DMS79 (cell line): ENCODE data around the gene HMG20A.
A peak's percentile ranks its signal among the peaks of the same experiment; 100 is the strongest.

Experiments
- DNase-seq: peaks from one replicate; lab custom pipeline; 2025; lab: John Stamatoyannopoulos, UW

HMG20A gene

DNA sequence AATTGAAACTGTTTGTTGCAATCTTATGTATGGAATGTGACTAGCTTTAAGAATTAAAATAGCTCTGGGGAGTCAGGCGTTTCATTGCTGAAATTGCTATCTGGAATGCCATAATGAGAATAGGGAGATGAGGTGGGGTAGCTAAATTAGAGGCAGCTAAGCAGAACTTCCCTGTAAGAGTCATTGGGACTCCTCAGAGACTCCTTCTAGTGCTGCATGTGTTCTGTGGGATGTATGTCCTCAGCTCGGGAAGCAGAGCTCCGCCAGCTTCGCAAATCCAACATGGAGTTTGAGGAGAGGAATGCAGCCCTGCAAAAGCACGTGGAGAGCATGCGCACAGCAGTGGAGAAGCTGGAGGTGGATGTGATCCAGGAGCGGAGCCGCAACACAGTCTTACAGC lies 57.4 kb downstream of the HMG20A start:
- no peak for DNase-seq

DNA sequence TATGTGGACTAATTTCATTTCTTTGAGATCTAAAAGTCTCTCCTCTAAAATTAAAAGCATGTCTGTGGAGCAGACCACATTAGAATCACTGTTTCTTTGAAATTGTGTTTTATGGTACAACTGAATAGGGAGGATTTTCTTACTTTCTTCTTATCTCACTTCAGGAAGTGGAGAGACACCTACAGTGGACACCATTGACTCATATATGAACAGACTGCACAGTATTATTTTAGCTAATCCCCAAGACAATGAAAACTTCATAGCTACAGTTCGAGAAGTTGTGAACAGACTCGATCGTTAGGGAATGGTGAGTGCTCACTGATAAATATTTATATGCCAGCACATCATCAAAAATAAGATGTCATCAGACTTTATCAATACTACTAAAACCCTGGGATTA lies 58.3 kb downstream of the HMG20A start:
- no peak for DNase-seq

DNA sequence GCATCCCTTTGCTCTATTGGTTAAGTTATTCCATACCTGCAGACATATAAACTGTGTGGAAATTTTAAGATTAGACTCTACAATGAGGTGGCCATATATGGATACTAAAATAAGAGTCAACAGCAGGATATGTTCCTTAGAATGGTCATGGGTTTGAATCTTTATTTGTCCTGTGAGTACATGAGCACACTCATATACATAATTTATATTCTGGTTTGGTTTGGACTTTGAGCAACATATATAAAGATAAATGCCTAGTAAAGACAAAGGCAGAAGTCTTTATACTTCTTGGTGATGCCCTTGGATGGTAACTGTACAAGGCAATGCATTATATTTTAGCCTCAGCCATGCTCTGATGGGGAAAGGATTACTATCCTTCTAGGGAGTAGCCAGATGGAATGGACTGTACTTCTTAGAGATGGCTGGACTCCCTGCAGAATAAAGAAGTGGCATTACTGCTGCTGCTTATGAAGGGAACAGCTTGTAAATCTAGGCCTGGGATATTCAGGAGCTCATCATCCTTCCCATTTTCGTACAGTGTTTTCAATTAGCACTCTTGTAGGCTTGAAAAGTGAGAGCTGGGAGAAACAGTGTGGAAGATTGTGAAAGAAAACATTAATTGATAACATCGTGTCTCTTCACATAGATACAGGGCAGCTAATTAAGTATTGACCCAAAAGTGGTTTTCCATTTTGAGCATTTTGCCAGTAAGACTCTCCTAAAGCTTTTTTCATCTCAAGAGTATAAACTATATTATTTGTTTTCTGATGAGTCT lies 60.4 kb downstream of the HMG20A start:
- DNase-seq = no peak

DNA sequence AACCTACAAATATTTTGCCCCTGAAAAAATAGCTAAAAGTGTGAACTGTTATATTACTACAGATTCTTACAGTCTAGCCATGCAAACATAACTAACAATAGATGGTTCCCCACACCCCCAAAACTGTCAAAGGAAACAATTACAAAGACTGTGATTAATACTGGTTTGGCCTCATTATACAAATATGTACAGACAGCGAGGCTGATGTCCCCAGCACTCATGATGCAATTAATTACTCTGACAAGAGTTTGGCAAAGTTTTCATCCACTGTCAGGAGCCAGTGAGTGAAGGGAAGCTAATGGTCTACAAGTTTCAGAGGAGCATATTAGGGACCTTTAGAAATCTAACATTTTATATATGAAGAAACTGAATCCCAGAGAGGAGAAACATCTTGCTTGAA lies 61.0 kb downstream of the HMG20A start:
- no peak for DNase-seq

DNA sequence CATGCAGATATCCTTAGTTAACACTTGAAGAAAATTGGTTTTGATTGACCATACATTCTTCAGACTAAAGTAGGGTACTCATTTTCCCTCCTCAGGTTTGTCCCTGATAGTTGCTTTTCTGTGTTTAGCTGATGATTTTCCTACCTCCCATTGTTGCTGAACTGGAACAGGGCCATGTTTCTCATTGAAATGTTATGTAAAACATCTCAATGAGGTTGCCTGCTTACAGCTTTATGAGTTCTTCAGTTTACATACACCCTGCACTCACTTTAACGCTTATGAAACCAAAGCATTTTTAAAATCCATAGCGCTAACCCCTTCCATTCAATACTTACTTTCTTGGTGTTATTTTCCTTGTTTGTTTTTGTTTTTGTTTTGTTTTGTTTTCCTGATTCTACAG lies 61.9 kb downstream of the HMG20A start:
- DNase-seq = peak; percentile 7

DNA sequence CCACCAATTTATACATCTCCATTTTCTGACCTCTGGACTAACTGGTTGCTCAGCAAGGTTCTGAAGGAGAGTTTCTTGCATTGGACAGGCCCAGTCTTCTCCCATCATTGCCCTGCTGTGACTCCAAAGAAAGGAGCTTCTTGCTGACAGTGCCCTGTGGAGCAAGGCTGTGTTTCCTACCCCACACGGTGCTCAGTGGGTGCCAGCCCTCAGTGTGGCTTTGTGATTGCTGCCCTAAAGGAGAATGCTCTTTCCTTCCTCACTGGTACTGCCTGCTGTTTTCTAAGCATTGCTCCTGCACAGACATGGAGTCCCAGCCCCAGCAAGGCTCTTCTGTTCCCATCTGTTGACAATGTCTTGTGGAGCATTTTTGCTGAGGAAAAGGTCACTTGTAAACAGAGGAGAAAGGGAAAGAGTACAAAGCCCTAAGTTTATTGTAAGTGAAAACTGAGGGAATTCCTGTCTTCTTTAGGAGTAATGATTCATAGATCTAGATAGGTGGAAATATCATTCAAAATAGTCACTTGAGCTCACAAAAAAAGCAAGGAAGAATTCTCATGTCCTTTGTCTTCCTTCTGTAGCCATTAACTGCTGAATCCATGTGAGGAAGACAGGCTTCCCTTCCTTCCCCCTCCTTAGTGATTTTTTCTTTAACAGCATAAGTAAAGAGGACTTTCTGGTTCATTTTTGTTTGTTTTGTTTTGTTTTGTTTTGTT lies 62.9 kb downstream of the HMG20A start:
- DNase-seq = no peak

DNA sequence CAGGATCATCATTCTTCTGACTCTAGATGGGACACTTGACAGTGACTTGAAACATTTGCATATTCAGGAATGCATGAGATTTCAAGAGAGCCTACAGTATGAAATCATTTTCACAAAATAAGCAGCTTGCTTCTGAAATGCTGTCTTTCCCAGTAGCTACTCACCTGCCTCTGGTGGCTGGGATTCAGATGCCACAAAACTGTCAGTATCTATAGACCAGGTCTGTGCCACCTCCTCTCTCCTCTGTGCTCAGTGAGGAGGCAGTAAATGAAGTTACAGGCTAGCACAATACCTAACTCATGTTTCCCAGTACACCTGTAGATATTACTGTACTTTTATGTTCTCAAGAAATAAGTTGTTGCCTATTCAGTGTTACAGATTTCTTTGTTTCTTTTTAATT lies 64.3 kb downstream of the HMG20A start:
- no peak for DNase-seq

DNA sequence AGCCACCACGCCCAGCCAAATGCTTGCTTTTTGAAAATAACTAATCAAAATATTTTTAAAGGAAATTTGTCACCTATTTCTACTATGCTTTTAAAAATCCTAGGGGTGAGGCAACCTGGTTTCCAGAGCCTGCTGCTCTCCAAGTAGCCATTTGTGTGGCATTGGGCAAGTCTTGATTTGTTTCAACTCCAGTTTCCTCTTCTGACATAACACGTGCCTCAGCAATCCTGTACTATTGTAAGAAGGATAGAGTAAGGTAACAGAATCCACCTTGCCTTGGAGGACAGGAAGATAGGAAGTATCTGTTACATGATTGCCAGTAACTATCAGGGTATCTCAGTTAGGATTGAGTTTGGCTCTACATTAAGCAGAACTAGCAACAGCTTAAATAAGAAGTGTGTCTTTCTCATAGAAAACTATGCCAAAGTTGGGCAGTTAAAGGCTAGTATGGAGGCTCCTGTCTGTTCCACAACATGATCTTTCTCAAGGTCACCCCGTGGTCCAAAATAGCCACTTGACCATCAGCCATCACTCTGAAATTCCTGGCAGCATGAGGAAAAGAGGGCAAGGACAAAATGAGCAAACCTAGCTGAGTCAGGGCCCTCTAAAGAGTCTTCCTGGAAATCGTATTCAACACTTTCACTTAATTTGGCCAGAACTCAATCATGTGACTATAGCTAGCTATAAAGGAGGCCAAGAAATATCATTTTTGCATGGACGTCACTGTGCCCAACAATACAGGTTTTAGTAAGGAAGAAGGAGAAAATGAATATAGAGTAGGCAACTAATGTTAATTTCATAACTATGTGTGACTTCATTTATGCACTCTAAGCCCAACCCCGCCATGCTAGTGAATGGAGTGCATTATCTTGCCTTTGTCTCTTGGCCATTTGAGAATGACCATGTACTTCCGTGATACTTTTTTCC lies 66.1 kb downstream of the HMG20A start:
- DNase-seq = no peak

DNA sequence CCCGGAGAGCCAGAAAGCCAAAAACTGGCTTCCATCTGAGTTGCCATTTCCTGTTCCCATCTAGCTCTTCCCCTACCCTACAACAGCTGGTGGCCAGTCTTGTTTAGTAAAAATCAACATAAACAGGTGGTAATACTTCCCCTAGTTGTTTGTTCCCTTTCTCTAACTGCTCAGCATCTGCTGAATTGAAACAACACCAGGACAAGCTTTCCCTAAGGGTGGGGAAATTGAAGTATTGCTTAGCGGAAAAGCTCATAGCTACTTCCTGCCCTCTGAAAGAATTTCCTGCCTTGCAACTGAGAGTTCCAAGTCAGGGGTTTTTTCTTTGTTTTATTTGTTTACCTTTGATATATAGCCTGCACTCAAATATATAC lies 66.8 kb downstream of the HMG20A start:
- DNase-seq = no peak

DNA sequence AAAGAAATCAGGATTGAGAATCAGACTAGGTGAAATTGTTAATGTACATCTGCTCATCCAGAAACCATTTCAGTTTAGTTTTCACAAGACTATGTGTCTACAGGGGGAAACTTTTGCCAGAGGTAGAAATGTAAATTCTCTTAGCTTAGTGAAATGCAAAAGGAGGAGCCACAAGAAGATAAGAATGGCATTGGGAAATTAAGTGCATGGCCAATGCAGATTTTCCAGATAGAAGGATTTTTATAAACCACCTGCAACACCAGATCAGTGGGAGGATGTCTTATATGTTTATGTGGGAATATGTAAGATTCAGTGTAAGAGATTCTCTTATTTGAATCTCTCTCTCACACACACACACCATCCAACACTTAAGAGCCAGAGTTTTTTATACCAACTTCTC lies 67.2 kb downstream of the HMG20A start:
- DNase-seq = no peak

DNA sequence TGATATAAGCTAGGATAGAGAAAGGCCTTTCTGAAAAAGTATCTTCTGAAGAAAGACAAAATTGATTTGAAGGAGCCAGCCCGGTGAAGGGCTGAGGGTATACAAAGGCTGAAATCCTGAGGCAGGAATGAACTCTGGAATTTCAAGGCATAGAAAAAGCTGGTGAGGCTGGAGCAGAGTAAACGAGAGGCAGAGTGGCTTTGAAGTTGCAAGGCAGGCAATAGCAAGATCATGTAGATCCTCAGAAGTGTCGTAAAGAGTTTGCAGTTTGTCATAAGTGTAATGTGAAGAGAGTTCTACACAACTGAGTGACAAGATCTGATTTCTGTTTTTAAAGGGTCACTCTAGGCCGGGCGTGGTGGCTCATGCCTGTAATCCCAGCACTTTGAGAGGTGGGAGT lies 69.0 kb downstream of the HMG20A start:
- no peak for DNase-seq

DNA sequence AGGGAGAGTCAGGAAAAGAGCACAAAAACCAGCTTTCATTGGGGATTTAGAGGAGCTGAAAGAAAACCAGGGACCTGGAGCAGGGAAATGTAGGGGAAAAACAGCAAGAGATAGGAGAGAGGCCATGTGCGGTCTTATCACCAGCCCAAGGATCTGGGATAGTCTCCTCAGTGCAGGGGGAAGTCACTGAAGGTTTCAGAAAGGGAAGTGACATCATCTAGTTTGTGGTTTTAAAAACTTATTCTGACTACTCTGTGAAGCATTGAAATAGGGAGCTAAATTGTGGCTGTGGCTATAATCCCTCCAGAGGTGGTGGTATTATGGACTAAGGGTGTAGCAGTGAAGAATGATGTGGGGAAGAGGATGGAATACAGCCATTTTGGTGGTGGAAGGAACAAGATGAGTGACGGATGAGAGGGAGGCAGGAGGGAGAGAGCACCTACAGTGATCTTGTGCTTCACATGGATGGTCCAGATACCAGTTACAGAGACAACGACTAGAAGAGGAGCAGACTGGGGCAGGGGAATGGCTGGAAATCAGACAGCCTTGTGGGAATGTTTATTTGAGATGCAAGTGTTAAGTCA lies 72.7 kb downstream of the HMG20A start:
- DNase-seq = no peak

DNA sequence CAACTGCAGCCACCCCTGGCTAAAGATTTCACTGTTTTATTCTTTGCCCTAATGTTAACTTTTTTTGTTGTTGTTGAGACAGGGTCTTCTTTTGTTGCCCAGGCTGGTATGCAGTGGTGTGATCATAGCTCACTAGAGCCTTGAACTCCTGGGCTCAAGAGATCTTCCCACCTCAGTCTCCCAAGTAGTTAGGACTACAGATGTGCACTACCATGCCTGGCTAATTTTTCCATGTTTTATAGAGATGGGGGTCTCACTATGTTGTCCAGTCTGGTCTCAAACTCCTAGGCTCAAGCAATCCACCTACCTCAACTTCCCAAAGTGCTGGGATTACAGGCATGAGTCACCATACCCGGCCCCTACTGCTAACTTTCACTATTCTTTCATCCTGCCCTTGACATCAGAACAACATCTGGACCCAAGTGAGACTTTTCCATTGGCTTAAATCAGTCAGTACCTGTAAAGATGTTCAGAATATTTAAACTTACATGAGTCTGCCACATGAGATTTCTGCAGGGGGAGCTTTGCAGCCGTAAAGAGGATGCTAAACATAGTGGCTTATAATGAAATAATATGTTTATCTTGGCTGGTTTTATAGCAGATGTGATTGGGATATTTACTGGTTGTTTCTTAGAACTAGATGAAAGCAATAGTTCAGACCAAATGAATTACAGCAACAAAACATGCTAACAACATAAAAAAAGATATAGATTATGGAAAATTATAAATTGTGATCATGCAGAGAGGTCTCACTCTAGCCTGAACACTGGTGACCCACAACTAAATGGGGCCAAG lies 73.6 kb downstream of the HMG20A start:
- DNase-seq = no peak

DNA sequence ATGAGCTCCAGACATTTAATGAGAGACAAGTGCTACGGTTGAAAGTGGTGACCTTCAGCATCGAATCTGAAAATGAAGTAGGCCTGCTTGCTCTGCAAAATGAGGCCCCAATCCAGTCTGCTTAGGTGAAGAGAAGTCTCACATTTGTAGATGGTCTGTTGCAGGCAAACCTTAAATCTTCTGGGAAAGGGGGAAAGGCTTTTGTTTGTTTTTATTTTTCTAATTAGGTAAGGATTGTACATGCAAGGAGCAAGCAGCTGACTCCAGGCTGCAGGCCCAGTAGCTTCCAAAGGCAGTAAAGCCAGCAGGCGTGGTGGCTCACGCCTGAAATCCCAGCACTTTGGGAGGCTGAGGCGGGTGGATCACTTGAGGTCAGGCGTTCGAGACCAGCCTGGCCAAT lies 74.3 kb downstream of the HMG20A start:
- no peak for DNase-seq

DNA sequence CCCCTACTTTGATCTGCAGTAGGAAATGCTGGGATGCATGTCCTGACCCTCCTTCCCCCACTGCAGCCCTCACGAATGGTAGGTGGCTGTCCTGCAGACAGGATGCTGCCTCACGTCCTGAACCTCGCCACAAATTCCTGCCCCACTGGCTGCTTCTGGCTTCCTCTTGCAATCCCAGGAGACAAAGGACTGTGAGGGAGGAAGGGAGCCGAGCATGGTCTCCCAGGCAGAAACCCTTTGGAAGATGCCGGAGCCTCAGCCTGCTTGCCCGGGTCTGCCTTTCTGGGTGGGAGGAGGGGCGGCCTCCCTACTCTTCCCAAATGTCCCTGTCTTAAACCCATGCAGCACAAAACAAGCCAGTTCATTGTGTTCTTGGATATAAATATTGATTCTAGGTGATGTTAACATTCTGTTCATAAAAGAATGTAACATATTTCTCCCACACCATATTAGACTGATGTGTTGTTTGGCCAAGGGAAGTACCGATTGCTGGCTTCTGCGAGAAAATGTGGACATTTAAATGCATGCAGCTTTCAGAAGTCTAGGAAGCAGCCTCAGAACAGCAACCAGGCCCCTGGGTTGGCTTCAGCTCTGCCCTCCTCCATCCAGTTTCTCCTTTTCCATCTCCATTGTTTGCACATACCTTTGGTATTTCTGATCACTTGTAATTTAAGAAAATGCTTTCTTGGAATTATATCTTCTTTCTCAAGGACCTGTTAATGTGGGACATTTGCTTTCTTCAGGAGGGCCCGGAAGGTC lies 75.3 kb downstream of the HMG20A start:
- no peak for DNase-seq

DNA sequence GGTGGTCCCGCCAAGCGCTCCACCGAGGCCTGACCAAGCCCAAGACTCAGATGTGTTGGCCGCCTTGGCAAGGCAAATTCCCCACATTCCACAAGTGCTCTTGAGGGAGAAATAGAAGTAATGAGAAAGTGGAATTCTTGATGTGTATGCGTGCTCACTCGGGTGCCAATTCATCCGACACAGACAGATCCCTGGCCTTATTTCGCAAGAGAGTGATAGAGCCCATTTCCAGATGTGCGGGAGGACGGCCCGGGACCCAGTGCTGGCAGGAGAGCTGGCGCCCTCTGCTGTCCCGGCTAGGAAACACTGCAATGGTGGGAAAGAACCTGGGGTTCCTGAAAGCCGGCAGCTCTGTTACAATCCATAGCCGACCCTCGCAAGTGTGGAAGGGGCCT lies 76.0 kb downstream of the HMG20A start:
- peak; percentile 54 for DNase-seq

DNA sequence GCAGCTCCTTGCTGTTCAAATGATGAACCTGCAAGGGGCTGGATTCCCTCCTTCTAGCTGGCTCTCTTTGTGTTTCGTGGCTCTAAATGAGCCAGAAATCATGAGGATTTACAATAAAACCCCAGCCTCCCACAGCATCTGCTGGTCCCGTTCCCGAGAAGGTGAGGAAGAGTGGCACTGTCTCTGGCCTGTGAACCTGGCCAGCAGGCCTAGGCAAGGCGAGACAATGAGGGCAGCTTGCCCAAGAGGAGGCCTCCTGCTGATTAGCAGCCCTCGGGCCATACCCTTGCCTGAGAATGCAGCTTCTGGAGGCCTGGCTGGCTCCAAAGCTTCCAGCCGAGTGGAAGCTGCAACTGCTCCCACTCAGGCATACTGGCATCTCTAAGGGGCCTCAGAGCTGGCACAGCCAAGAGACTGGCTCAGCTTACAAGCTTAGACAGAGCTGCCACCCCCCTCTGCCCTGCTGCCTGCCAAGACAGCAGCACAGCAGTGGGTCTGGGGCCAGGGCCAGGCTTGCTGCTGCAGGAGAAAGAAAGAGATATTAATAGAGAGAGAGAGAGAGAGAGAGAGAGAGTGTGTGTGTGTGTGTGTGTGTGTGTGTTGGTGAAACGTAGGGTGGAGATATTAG lies 76.5 kb downstream of the HMG20A start:
- DNase-seq = peak; percentile 77

DNA sequence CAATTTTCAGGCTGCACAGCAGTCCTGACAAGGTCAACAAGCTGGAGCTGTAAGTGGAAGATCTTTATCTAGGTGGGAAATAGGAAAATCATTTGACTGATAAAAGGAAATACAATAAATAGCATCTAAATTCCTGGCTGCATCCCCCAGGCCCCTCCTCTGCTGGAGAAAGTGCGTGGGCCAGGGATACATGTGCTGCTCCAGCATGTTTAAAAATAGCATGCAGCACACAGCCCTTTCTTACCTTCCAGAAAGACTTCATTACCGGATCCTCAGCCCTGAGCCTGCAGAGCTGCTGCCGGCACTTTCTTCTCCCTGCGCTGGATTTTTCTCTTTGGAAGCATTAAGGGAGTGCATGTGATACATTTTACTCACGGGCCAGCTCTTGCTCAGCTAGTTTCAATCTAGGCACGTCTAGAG lies 77.3 kb downstream of the HMG20A start:
- no peak for DNase-seq

DNA sequence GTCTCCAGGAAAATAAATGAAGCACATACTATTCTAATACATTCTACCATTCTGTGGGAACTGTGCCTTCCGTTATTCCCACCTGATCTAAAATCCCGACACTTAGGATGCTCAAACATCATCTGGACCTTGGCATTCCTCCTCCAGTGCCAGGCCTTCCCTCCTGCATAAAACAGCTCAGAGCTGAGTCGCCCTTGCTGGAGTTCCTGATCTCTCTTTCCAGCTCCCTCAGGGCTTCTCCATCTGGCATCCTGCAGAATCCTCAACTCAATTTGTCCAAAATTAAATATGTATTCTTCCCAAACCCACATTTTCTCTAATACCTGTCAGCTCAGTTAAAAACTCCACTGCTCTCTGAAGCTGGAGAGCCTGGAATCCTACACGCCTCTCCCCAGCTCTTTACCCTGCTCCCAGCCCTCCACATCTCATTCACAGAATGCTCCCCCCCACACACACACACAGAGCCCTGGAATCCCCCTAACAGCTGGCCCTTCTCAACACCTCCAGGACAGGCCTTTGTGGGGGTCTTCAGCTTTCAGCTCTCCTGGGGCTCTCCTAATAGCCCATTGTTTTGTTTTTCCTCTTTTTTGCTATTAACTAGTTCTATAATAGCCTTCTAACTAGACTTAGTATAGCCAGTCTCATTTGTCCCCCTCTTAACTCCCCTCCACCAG lies 78.5 kb downstream of the HMG20A start:
- DNase-seq = no peak

DNA sequence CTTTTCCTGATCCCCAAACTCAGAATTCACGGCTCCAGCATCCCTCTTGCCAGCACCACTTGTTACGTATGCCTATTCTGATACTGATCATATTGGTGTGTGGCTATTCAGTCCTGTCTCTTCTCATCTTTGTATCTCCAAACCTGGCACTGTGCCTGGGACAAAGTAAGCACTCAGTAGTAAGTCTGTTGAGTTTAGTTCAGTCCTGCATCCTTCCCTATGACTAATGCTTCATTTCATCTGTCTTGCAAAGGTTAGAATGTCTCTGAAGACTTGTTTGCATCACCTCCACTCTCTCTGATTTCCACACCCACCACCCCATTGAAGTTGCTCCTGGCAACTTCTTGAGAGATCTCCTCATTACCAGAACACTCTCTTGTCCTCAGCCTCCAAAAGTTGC lies 80.3 kb downstream of the HMG20A start:
- DNase-seq = no peak
